Activated naive CD4-positive, alpha-beta T cell treated with anti-CD3 and anti-CD28 coated beads, Interleukin-2, amount 50 U/mL, for 16 hours (primary cell): ENCODE measurements around the gene MYL6B.
"Not testable (repeated sequence)": the region's sequence is repeated elsewhere in the genome, so short reads cannot be mapped to it uniquely, and the experiment has no call there.

Experiments used
- DNase-seq: peaks from one replicate; pipeline ENCODE4 v3.0.0-alpha.2; 2020

The MYL6B gene

GRCh38 chr12:56186957-56187356 is 34.6 kb downstream of the MYL6B start:
- DNase-seq: no peak

GRCh38 chr12:56188131-56188777 is 35.9 kb downstream of the MYL6B start:
- no peak for DNase-seq

DNA sequence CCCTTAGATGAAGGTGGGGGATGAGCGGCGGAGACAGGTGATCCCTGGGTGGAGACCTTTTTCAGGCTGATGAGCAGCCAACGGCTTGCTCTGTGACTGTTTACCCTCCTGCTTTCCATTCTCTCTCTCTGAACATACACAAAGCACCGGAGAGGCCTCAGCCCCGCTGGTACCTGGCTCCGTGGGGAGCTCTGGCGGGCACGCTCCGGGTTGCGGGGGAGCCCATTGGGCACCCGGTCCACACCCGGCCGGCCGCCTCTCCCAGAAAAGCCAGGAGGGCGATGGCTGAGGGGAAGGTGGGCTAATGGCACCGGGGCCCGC is 36.4 kb downstream of the MYL6B start:
- no peak for DNase-seq

GRCh38 chr12:56189099-56189917 is 36.9 kb downstream of the MYL6B start, which contains the start of gene SMARCC2:
TSS of gene SMARCC2 (minus strand) at chr12:56189483. CDS start at chr12:56189461, 22 bp downstream.
- DNase-seq: peak; percentile 85

DNA sequence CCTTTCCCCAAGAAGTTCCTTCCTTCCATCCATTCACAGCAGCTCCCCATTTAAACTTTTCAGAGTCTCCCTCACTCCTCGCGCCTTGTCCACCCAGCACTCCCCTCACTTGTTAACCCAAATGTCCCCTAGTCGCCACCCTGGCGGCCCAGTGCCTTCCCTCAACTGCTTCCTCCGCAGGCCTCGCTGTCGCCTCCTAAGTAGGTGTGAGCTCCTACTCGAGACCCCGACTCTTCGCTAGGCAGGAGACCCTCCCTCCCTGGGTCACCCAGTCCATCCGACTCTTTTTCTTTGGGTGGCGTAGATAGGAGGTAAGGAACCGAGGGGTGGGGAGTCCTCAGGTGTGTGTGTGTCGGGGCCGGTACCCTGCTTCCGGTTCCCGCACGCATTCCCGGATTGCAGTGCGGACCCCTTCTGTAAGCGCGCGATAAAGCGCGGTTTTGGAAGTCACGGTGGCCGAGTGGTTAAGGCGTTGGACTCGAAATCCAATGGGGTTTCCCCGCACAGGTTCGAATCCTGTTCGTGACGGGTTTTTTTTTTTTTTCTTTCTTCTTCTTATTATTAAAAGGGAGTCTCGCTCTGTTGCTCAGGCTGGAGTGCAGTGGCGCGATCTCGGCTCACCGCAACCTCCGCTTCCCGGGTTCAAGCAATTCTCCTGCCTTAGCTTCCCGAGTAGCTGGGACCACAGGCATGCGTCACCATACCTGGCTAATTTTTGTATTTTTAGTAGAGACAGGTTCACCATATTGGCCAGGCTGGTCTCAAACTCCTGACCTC is 37.7 kb downstream of the MYL6B start:
- DNase-seq: peak; percentile 83

DNA sequence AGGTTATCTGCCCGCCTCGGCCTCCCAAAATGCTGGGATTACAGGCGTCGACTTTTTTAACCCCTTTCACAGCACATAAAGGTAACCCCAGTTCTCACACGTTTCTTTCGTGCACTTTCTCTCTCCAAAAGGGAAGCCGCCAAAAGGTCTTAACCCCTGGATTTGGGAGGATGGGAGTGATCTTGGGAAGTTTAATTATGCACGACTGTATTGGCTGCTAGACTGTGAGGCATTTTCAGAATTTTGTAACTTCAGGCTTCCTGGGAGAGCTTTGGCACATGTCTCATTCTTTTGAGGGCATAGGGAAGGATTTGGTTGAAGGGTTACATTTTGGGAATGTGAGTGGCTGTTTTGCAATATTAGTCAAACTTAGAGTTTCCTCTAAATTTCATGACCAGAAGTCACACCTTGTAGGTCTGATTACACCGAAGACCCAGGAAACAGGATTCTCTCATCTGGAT is 38.3 kb downstream of the MYL6B start:
- no peak for DNase-seq

DNA sequence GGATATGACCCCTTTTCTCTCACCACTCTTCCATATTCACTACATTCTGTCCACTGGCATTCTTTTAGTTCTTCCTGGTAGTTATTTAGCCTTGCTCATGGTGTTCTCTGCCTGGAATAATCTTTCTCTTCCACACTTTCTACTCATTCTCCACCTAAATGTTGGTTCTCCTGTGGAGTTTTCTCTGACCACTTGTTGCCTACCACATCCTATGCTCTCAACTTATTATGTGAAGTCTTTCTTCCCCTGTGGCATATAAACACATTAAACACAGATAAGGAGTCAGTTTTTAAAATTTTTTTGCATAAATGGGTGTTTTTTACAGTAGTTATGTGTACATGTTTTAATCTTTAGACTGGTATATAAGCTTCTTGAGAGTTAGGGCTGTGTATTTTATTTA is 40.2 kb downstream of the MYL6B start:
- DNase-seq: no peak

GRCh38 chr12:56193025-56193578 is 40.7 kb downstream of the MYL6B start:
- DNase-seq: peak; percentile 76

- not testable (repeated sequence) for DNase-seq
These were observed 44.6 kb downstream of the MYL6B start for GRCh38 chr12:56196818-56197550.

- DNase-seq: no peak
These were observed 45.7 kb downstream of the MYL6B start for GRCh38 chr12:56197921-56198635.

GRCh38 chr12:56198836-56199235 is 46.4 kb downstream of the MYL6B start:
- DNase-seq: no peak

- no peak for DNase-seq
These were observed 50.0 kb downstream of the MYL6B start for GRCh38 chr12:56202366-56202765.

DNA sequence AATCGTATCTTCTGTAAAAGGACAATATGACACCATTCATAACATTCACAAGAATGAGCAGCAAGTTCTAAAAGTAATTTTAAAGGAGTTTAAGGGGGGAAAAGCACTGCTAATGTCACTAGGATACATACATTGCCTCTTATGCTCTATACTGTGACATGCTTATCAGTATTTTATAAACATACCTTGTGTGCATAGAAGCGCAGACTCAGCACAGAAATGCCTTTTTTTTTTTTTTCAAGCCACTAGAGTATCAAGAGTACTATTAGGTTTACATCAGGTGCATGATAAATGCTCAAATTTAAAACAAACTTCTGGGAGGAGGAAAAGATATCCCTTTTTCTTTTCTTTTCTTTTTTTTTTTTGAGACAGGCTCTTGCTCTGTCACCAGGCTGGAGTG is 50.5 kb downstream of the MYL6B start:
- no peak for DNase-seq

DNA sequence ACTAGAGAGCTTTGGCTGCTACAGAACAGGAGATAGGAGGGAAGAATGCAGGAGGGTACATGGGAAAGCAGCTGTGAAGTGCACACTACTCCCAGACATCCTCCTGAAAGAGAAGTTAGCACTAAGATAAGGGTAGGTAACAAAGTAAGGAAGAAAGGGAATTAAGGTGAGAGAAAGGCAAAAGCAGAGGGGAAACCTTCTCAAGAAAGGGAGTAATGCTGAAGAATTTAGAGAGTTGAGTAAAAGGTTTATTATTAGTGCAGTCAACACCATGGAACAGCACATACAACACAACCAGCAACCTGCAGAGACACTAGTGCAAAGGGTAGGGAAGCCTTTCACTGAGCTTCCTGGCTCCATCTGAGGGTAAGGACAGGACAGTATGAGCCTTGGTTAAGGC is 51.9 kb downstream of the MYL6B start:
- no peak for DNase-seq

GRCh38 chr12:56205445-56205844 is 53.1 kb downstream of the MYL6B start:
- no peak for DNase-seq

GRCh38 chr12:56206452-56207166 is 54.2 kb downstream of the MYL6B start:
- DNase-seq: peak; percentile 24
